PC-9 (cell line): ENCODE measurements around the gene C12orf60. TPM values are rescaled to one million over a fixed set of nuclear protein-coding genes. Genes with fewer than 3 reads are reported as not detected.

Source experiments
- BruUV-seq: library from RNA; stranded (reverse); fragments of 400-500 nt; replicated peaks from 2 replicates; lab custom pipeline; 2021; lab: Mats Ljungman, UMichigan
- CTCF ChIA-PET: fragments of 300-600 bp; sonication (Branson Sonifier 250); formaldehyde crosslinking; loops from one replicate; lab custom pipeline; 2022; ENCODE audit warnings: antibody characterized with exemption; lab: Charles Lee
- POLR2A ChIA-PET: fragments of 300-600 bp; sonication (Branson Sonifier 250); formaldehyde crosslinking; loops from one replicate; lab custom pipeline; 2022; ENCODE audit warnings: antibody characterized with exemption; ENCODE audit not compliant: unreplicated experiment; lab: Charles Lee
- DNase-seq, 2 experiments: peaks; one replicate each; pipeline versions ENCODE4 v3.0.0 to v3.0.0-alpha.2; 2015 to 2022; ENCODE audit warnings: mixed read lengths in 1 of 2
- H2AFZ ChIP-seq: fragments of 200-600 bp; sonication (generic); 2 replicates; pipeline ENCODE4 v1.8.1; 2017; ENCODE audit warnings: antibody characterized with exemption
- H3F3A ChIP-seq: fragments of 200-600 bp; sonication (generic); 2 replicates; pipeline ENCODE4 v1.8.1; 2017; ENCODE audit warnings: antibody characterized with exemption, mild to moderate bottlenecking, low read depth; ENCODE audit not compliant: insufficient read depth
- H3K27ac ChIP-seq: fragments of 200-600 bp; sonication (generic); 2 replicates; pipeline ENCODE4 v1.6.1; 2016; ENCODE audit warnings: mixed run types
- H3K27me3 ChIP-seq: fragments of 200-600 bp; sonication (generic); 2 replicates; pipeline ENCODE4 v1.6.1; 2016; ENCODE audit warnings: low read depth, mixed run types; ENCODE audit not compliant: insufficient read depth
- H3K36me3 ChIP-seq: fragments of 200-600 bp; sonication (generic); 2 replicates; pipeline ENCODE4 v1.6.1; 2016; ENCODE audit warnings: low read depth, mixed run types
- H3K4me1 ChIP-seq: fragments of 200-600 bp; sonication (generic); replicated peaks from 2 replicates; pipeline ENCODE4 v1.6.1; 2016; ENCODE audit warnings: mixed run types; ENCODE audit not compliant: insufficient read depth
- H3K4me2 ChIP-seq: fragments of 200-600 bp; sonication (generic); 2 replicates; pipeline ENCODE4 v1.6.1; 2017; ENCODE audit warnings: mixed run types
- H3K4me3 ChIP-seq: fragments of 200-600 bp; sonication (generic); 2 replicates; pipeline ENCODE4 v1.6.1; 2016; ENCODE audit warnings: mixed run types
- H3K79me2 ChIP-seq: fragments of 200-600 bp; sonication (generic); 2 replicates; pipeline ENCODE4 v1.6.1; 2017; ENCODE audit warnings: low read depth, mixed run types
- H3K9me2 ChIP-seq: fragments of 200-600 bp; sonication (generic); 2 replicates; pipeline ENCODE4 v1.8.1; 2017; ENCODE audit warnings: mild to moderate bottlenecking; ENCODE audit not compliant: insufficient read depth
- H3K9me3 ChIP-seq: fragments of 200-600 bp; sonication (generic); 2 replicates; pipeline ENCODE4 v1.8.1; 2016; ENCODE audit warnings: low read depth; ENCODE audit not compliant: insufficient read depth
- H4K20me1 ChIP-seq: fragments of 200-600 bp; sonication (generic); 2 replicates; pipeline ENCODE4 v1.8.1; 2017; ENCODE audit not compliant: insufficient read depth
- EZH2 ChIP-seq: fragments of 200-600 bp; sonication (generic); IDR thresholded peaks from 2 replicates; pipeline ENCODE4 v1.8.0; 2017; ENCODE audit warnings: antibody characterized with exemption, low read depth
- intact Hi-C: fragments of 100-400 bp; cut with micrococcal nuclease; formaldehyde crosslinking; loops from one replicate; pipeline ENCODE4 v1.10.0; 2022; ENCODE audit not compliant: unreplicated experiment
- total RNA-seq: library from RNA; stranded (reverse); gene quantifications from 2 replicates; pipeline ENCODE4 v1.2.3, GENCODE V29; 2021
- TF ChIP-seq, protein P1 (sequence below): fragments of 200-600 bp; sonication (generic); conservative IDR thresholded peaks from 2 replicates; pipeline ENCODE4 v1.6.1; 2017; ENCODE audit warnings: mixed run types, antibody characterized with exemption, mild to moderate bottlenecking, moderate library complexity

C12orf60 gene
- total RNA-seq, 1 experiment from 2014 or later = 4.0 TPM

DNA sequence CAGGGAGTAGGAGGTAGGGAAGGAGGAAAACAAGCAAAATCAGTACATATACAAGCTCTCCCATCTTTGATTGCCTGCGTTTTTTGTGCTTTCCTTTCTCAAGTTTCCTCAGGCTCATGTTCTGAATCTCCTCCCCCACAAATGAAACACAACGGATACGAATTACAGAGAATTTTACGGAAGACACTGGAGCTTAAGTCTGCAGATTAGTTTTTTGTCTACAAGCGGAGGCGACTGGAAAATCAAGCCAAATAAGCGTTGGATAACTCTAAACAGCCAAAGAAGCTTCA lies 804 bp upstream of the C12orf60 start:
- Histone ChIP-seq H3K4me1 (peaks cover 23% of the 10 kb centered on the region), H3K27me3 (no peaks in the 10 kb centered on the region), H4K20me1 (no peaks in the 10 kb centered on the region), H3K9me2 (no peaks in the 10 kb centered on the region), H2AFZ (peak overlapping the region; percentile 96), H3K4me3 (peak overlapping the region; percentile 96), H3K9me3 (no peaks in the 10 kb centered on the region), H3K36me3 (0 out of 2 replicates have a peak, but pooled peaks cover 20% of the 10 kb centered on the region), H3K27ac (peak overlapping the region; percentile 58), H3K79me2 (peaks cover 61% of the 10 kb centered on the region), H3K4me2 (peak overlapping the region; percentile 85), H3F3A (no peaks in the 10 kb centered on the region)
- intact Hi-C loops = loop anchor here (1.0 to 2.0 kb wide), 3 partner anchors 28 to 194 kb away; a partner anchor contains a TSS
- no peak for DNase-seq
- no TSS peak for BruUV-seq
- ChIA-PET POLR2A (interaction anchor here (1.7 kb wide), 1 partner anchor 34 kb away, joined by 12 read pairs; no protein-coding TSS in a partner anchor), CTCF (interaction anchor here (0.6 to 0.9 kb wide), 6 partner anchors 13 to 322 kb away, joined by 3 to 9 read pairs (median 4); no protein-coding TSS in a partner anchor)
- TF ChIP-seq, protein P1, sequence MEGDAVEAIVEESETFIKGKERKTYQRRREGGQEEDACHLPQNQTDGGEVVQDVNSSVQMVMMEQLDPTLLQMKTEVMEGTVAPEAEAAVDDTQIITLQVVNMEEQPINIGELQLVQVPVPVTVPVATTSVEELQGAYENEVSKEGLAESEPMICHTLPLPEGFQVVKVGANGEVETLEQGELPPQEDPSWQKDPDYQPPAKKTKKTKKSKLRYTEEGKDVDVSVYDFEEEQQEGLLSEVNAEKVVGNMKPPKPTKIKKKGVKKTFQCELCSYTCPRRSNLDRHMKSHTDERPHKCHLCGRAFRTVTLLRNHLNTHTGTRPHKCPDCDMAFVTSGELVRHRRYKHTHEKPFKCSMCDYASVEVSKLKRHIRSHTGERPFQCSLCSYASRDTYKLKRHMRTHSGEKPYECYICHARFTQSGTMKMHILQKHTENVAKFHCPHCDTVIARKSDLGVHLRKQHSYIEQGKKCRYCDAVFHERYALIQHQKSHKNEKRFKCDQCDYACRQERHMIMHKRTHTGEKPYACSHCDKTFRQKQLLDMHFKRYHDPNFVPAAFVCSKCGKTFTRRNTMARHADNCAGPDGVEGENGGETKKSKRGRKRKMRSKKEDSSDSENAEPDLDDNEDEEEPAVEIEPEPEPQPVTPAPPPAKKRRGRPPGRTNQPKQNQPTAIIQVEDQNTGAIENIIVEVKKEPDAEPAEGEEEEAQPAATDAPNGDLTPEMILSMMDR = no peak
- no peak for TF ChIP-seq EZH2

GRCh38 chr12:14803830-14804160 lies 325 bp downstream of the C12orf60 start:
- no peaks in the 10 kb centered on the region for H3K9me3 ChIP-seq
- no peaks in the 10 kb centered on the region for H3K27me3 ChIP-seq
- no peaks in the 10 kb centered on the region for H3F3A ChIP-seq
- H3K4me2 ChIP-seq = peak overlapping the region; percentile 91
- TF ChIP-seq, protein P1 = no peak
- no peak for TF ChIP-seq EZH2
- H3K4me1 ChIP-seq = peaks cover 23% of the 10 kb centered on the region
- no peaks in the 10 kb centered on the region for H3K9me2 ChIP-seq
- H3K36me3 ChIP-seq = 0 out of 2 replicates have a peak, but pooled peaks cover 18% of the 10 kb centered on the region
- DNase-seq = no peak
- peak overlapping the region; percentile 88 for H2AFZ ChIP-seq
- TSS peak; percentile 86 for BruUV-seq
- H3K27ac ChIP-seq = peak overlapping the region; percentile 28
- H3K79me2 ChIP-seq = peaks cover 51% of the 10 kb centered on the region
- H3K4me3 ChIP-seq = peak overlapping the region; percentile 96
- POLR2A ChIA-PET = interaction anchor here (0.5 to 1.7 kb wide), 11 partner anchors 26 to 454 kb away, joined by 3 to 21 read pairs (median 7); partner anchors contain the start of gene RERG
- CTCF ChIA-PET = interaction anchor here (0.6 to 1.7 kb wide), 3 partner anchors 30 to 566 kb away, joined by 3 to 5 read pairs (median 3); a partner anchor contains a TSS
- intact Hi-C loops = loop anchor here (1.0 to 2.0 kb wide), 3 partner anchors 29 to 193 kb away; a partner anchor contains a TSS
- no peaks in the 10 kb centered on the region for H4K20me1 ChIP-seq

GRCh38 chr12:14810167-14810952 lies 6.9 kb downstream of the C12orf60 start:
- intact Hi-C loops = loop anchor here (2.0 to 10.0 kb wide), 3 partner anchors 178 to 712 kb away; partner anchors contain the start of gene RERG
- Histone ChIP-seq H2AFZ (no peak overlapping the region), H3K9me2 (no peaks in the 10 kb centered on the region), H3K36me3 (no peaks in the 10 kb centered on the region), H3K4me3 (no peak overlapping the region), H3F3A (no peaks in the 10 kb centered on the region), H3K79me2 (no peaks in the 10 kb centered on the region), H3K4me1 (0 out of 2 replicates have a peak, but pooled peaks cover 2% of the 10 kb centered on the region), H4K20me1 (no peaks in the 10 kb centered on the region), H3K27ac (no peak overlapping the region), H3K9me3 (no peaks in the 10 kb centered on the region), H3K4me2 (no peak overlapping the region), H3K27me3 (no peaks in the 10 kb centered on the region)
- CTCF ChIA-PET = interaction anchor here (0.6 to 2.4 kb wide), 7 partner anchors 27 to 537 kb away, joined by 3 to 19 read pairs (median 3); partner anchors contain the start of gene RERG
- BruUV-seq = no TSS peak
- DNase-seq = no peak
- POLR2A ChIA-PET = interaction anchor here (0.5 to 0.6 kb wide), 4 partner anchors 16 to 445 kb away, joined by 3 to 14 read pairs (median 8); partner anchors contain the start of gene ATF7IP
- TF ChIP-seq EZH2 = no peak
- TF ChIP-seq, protein P1 = no peak
